Prostate gland (tissue), 2 donors: ENCODE data around the gene PPP2R5E.

Source experiments
- CTCF ChIP-seq, 4 experiments: fragments of 200-600 bp in 2 of 4; fragments of 450-650 bp in 2 of 4; sonication (generic) in 2 of 4; IDR thresholded peaks; 1 replicate in 3 of 4; 2 replicates in 1 of 4; pipeline ENCODE4 v1.5.1; 2016 to 2019; ENCODE audit warnings: antibody characterized with exemption in 4 of 4, mild to moderate bottlenecking in 2 of 4, moderate library complexity in 2 of 4
- POLR2A ChIP-seq: fragments of 450-650 bp; IDR thresholded peaks from one replicate; pipeline ENCODE4 v1.6.1; 2016; ENCODE audit warnings: antibody characterized with exemption, mild to moderate bottlenecking
- POLR2AphosphoS5 ChIP-seq: sonication (generic); formaldehyde crosslinking; IDR thresholded peaks from one replicate; pipeline ENCODE4 v1.6.1; 2017; ENCODE audit warnings: antibody characterized with exemption

GRCh38 chr14:63477556-63477955 lies 65.6 kb downstream of the PPP2R5E start:
- no peak for TF ChIP-seq CTCF (IDR thresholded peaks at IDR 0.05)
- no peak for TF ChIP-seq POLR2A
- no peak for TF ChIP-seq POLR2AphosphoS5
